Panc1 (cell line): ENCODE results near the gene GNL3L. TPM values are rescaled to one million over a fixed set of nuclear protein-coding genes. Genes with fewer than 3 reads are reported as not detected.
"Not testable (repeated sequence)": the region's sequence is repeated elsewhere in the genome, so short reads cannot be mapped to it uniquely, and the experiment has no call there.

Experiments
- ATAC-seq: fragments of 200-7000 bp; cut with Tn5 transposase; 2 replicates; pipeline ENCODE4 v1.9.1; 2020; ENCODE audit warnings: mild to moderate bottlenecking, moderate library complexity
- BruUV-seq: library from RNA; stranded (reverse); fragments of 400-500 nt; replicated peaks from 2 replicates; lab custom pipeline; 2021; lab: Mats Ljungman, UMichigan
- CTCF ChIA-PET: fragments of 300-600 bp; sonication (Branson Sonifier 250); formaldehyde crosslinking; loops from one replicate; lab custom pipeline; 2022; ENCODE audit warnings: antibody characterized with exemption; lab: Charles Lee
- POLR2A ChIA-PET: fragments of 300-600 bp; sonication (Branson Sonifier 250); formaldehyde crosslinking; loops from one replicate; lab custom pipeline; 2022; ENCODE audit warnings: antibody characterized with exemption; lab: Charles Lee
- DNase-seq: peaks from one replicate; pipeline ENCODE4 v3.0.0-alpha.2; 2010; ENCODE audit warnings: low read depth, low spot score
- H3K27ac ChIP-seq: 2 replicates; pipeline ENCODE4 v1.5.1; 2011; ENCODE audit warnings: mild to moderate bottlenecking, low read length, inconsistent platforms
- H3K27me3 ChIP-seq: fragments of 200-500 bp; sonication (Bioruptor generic); 2 replicates; pipeline ENCODE4 v1.6.0; 2014; ENCODE audit warnings: low read length, inconsistent platforms; ENCODE audit not compliant: control insufficient read depth, insufficient read depth
- H3K36me3 ChIP-seq: fragments of 200-500 bp; sonication (Bioruptor generic); 2 replicates; pipeline ENCODE4 v1.5.1; 2014; ENCODE audit warnings: inconsistent platforms, mild to moderate bottlenecking, low read length, moderate library complexity; ENCODE audit not compliant: control insufficient read depth, insufficient read depth
- H3K4me1 ChIP-seq: 2 replicates; pipeline ENCODE4 v1.5.1; 2011; ENCODE audit warnings: inconsistent platforms, mild to moderate bottlenecking, low read length, moderate library complexity; ENCODE audit not compliant: control insufficient read depth, insufficient read depth
- H3K4me3 ChIP-seq, 2 experiments: 2 replicates each; pipeline ENCODE4 v1.5.1; 2011 to 2012; ENCODE audit warnings: low read depth in 2 of 2, low read length in 2 of 2, mild to moderate bottlenecking in 2 of 2, inconsistent platforms in 1 of 2, moderate library complexity in 1 of 2
- H3K9me3 ChIP-seq: fragments of 200-500 bp; sonication (Bioruptor generic); 2 replicates; pipeline ENCODE4 v1.5.1; 2014; ENCODE audit warnings: low read depth, mild to moderate bottlenecking, inconsistent platforms, low read length, moderate library complexity; ENCODE audit not compliant: control insufficient read depth, insufficient read depth
- CTCF ChIP-seq: fragments of 450-650 bp; IDR thresholded peaks from 2 replicates; pipeline ENCODE4 v1.5.1; 2017; ENCODE audit warnings: mild to moderate bottlenecking
- POLR2AphosphoS5 ChIP-seq: IDR thresholded peaks from 2 replicates; pipeline ENCODE4 v1.6.1; 2012; ENCODE audit warnings: mild to moderate bottlenecking, low read depth, low read length, moderate library complexity
- REST ChIP-seq, 2 experiments: IDR thresholded peaks; 2 replicates each; pipeline ENCODE4 v1.6.1; 2011 to 2012; ENCODE audit warnings: low read depth in 2 of 2, control low read depth in 1 of 2, low read length in 1 of 2, mild to moderate bottlenecking in 1 of 2, moderate library complexity in 1 of 2; ENCODE audit not compliant: insufficient read depth in 1 of 2
- SIN3A ChIP-seq: IDR thresholded peaks from 2 replicates; pipeline ENCODE4 v1.6.1; 2012; ENCODE audit warnings: low read depth, mild to moderate bottlenecking, low read length, moderate library complexity, borderline replicate concordance; ENCODE audit not compliant: insufficient read depth
- TCF7L2 ChIP-seq: IDR thresholded peaks from 2 replicates; pipeline ENCODE4 v1.6.1; 2011; ENCODE audit warnings: mild to moderate bottlenecking, low read depth, low read length, inconsistent platforms
- in situ Hi-C: cut with HindIII; loops from 2 replicates; pipeline ENCODE4 v1.10.0; 2016; ENCODE audit warnings: low sequenced_read_pairs, low pct_unique_long_range_greater_than_20kb
- intact Hi-C: fragments of 100-400 bp; cut with micrococcal nuclease; formaldehyde crosslinking; loops from one replicate; pipeline ENCODE4 v1.10.0; 2022; ENCODE audit not compliant: unreplicated experiment
- total RNA-seq: library from RNA; stranded (reverse); gene quantifications from one replicate; pipeline ENCODE4 v1.2.1, GENCODE V29; 2021; ENCODE audit not compliant: unreplicated experiment

The GNL3L gene
- total RNA-seq, 1 experiment from 2014 or later, result 62.5 TPM

- Histone ChIP-seq H3K9me3 (no peaks in the 10 kb centered on the region; the same call in 1 of the 2 replicates), H3K27ac (no peak overlapping the region), H3K27me3 (no peaks in the 10 kb centered on the region), H3K4me1 (peaks cover 5% of the 10 kb centered on the region), H3K4me3 (no peak overlapping the region), H3K36me3 (peaks cover 7% of the 10 kb centered on the region)
- DNase-seq, result no peak
- in situ Hi-C loops, result no loop called here
- TF ChIP-seq TCF7L2 (no peak), REST (IDR thresholded peaks at IDR 0.05; ENCODE audit: insufficient read depth in 1 of 2, low read depth in 2 of 2, low read length in 1 of 2) (no peak), CTCF (no peak), SIN3A (no peak), POLR2AphosphoS5 (no peak)
- ChIA-PET POLR2A (no interaction called here), CTCF (no interaction called here)
- intact Hi-C loops, result no loop called here
- no TSS peak for BruUV-seq
- no peak for ATAC-seq
These were observed 4.3 kb downstream of the GNL3L start for GRCh38 chrX:54534271-54534670.

- DNase-seq, result peak; percentile 7
- TF ChIP-seq POLR2AphosphoS5, result no peak
- TF ChIP-seq TCF7L2, result no peak
- no peak for TF ChIP-seq REST (IDR thresholded peaks at IDR 0.05; ENCODE audit: insufficient read depth in 1 of 2, low read depth in 2 of 2, low read length in 1 of 2)
- TF ChIP-seq CTCF, result no peak
- TF ChIP-seq SIN3A, result no peak
- Histone ChIP-seq H3K4me3 (no peak overlapping the region), H3K27me3 (no peaks in the 10 kb centered on the region), H3K4me1 (no peaks in the 10 kb centered on the region), H3K27ac (no peak overlapping the region), H3K9me3 (no peaks in the 10 kb centered on the region), H3K36me3 (peaks cover 7% of the 10 kb centered on the region)
- POLR2A ChIA-PET, result no interaction called here
- no peak for ATAC-seq
- in situ Hi-C loops, result no loop called here
- intact Hi-C loops, result no loop called here
- CTCF ChIA-PET, result no interaction called here
- BruUV-seq, result no TSS peak
These were observed 10.3 kb downstream of the GNL3L start for GRCh38 chrX:54540289-54540688.

GRCh38 chrX:54542239-54542638, 12.2 kb downstream of the GNL3L start:
- CTCF ChIA-PET, H3K9me3 ChIP-seq, H3K27ac ChIP-seq, H3K4me1 ChIP-seq, H3K4me3 ChIP-seq, intact Hi-C loops, in situ Hi-C loops, POLR2A ChIA-PET, ATAC-seq, BruUV-seq, DNase-seq, H3K27me3 ChIP-seq: not testable (repeated sequence)
- peaks cover 15% of the 10 kb centered on the region for H3K36me3 ChIP-seq
